Measurements from ENCODE around the gene ZNF652.

ZNF652 gene

GRCh38 chr17:49258394-49258793 lies 103.7 kb downstream of the ZNF652 start:
- DNase-seq = no peak

DNA sequence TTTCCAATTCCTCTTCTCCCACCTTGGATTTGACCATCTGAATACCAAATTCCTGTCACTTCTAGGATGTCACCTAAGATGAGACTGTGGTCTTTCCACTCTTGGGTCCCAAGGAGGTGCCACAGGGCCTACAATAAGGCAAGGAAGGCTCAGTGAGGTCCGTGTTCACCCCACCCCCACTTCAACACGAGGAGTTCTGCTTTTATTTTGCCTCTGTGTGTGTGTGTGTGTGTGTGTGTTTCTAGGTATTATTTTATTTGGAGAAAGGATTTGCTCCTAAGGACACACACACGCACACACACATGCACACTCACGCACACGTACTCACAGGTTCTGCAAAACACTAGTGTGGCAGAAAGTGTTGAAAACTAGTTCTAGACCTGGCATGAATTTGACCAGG lies 106.9 kb downstream of the ZNF652 start:
- no peak for DNase-seq

- no peak for DNase-seq
Measured at GRCh38 chr17:49254066-49254465, 108.0 kb downstream of the ZNF652 start.

DNA sequence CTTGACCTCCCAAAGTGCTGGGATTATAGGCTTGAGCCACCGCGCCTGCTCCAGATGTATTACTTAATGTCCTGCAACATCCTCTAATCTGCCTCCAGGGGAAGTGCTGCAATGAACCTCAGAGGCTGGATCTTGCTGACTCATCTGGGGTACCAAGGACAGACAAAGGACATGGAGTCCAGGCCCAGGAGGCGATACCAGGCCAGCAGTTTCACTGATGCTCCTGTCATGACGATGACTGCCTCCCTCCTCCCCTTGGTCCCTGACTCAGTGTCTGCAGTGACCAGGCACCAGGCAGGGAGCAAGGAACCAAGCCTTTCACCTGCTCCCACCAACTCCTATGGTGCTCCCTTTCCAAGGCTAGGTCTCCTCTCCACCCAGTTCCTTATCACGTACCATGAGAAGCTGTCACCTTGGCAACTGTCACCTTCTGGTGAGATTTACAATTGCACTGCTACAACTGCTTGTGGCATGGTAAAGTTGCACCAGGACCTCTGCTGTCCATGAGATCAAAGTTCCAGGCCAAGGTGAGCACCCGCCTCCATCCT lies 109.8 kb downstream of the ZNF652 start:
- DNase-seq = no peak

GRCh38 chr17:49249890-49250522 lies 112.0 kb downstream of the ZNF652 start:
- DNase-seq = no peak

DNA sequence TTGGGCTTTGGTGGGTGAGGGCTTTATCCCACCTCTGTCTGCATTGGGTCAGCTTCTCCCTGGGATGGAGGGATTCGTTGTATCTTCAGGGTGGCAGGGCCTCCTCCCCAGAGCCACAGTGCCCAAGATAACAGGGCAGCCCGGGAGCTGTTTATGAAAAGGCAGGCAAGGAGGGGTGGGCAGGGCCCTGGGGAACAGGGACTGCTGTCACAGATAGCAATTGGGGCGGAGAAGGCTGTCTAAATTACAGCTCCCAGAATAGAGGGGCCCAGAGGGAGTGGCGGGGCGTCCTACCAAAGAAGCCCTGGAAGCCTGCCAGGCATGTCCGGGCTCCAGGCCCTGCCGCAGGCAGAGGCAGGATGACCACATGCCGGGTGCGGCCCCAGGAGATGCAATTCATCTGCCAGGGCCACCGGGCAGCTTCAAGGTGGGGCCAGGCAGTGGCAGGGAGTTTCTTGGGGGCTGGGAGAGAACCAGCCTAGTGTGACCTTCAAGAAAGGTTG lies 112.7 kb downstream of the ZNF652 start:
- DNase-seq = no peak

- DNase-seq = no peak
Measured at GRCh38 chr17:49247944-49248343, 114.1 kb downstream of the ZNF652 start.

DNA sequence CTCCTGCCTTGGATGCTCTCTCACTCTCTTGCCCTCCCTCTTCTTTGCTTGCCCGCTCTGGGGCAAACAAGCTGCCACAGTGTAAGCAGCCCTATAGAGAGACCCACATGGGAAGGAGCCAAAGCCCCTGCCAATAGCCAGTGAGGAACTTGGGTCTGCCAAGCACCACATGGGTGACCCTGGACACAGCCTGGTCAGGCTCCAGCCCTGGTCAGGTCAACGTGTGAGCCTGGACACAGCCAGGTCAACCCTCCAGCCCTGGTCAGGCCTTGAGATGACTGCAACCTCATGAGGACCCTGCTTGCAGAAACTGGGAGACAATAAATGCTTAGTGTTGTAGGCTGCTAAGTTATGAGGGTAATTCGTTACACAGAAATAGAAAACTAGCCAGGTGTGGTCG lies 117.2 kb downstream of the ZNF652 start:
- DNase-seq = no peak

Measured in kidney glomerular epithelial cell (primary cell).